KMS-11 (cell line): ENCODE data around the gene MYH7B.

Experiments
- H2AFZ ChIP-seq: fragments of 200-600 bp; sonication (generic); 2 replicates; pipeline ENCODE4 v1.6.1; 2016; ENCODE audit warnings: antibody characterized with exemption, mixed run types, low read depth
- H3K27ac ChIP-seq: fragments of 200-600 bp; sonication (generic); 2 replicates; pipeline ENCODE4 v1.6.1; 2016; ENCODE audit warnings: mild to moderate bottlenecking, mixed run types
- H3K27me3 ChIP-seq: fragments of 200-600 bp; sonication (generic); 2 replicates; pipeline ENCODE4 v1.6.1; 2017; ENCODE audit warnings: mild to moderate bottlenecking, low read depth, mixed run types, moderate library complexity; ENCODE audit not compliant: insufficient read depth
- H3K36me3 ChIP-seq: fragments of 200-600 bp; sonication (generic); 2 replicates; pipeline ENCODE4 v1.6.1; 2017; ENCODE audit warnings: mild to moderate bottlenecking, mixed run types; ENCODE audit not compliant: insufficient read depth
- H3K4me1 ChIP-seq: fragments of 200-600 bp; sonication (generic); 2 replicates; pipeline ENCODE4 v1.6.1; 2016; ENCODE audit warnings: mild to moderate bottlenecking, low read depth, mixed run types; ENCODE audit not compliant: poor library complexity, severe bottlenecking
- H3K4me2 ChIP-seq: fragments of 200-600 bp; sonication (generic); 2 replicates; pipeline ENCODE4 v1.7.0; 2016; ENCODE audit warnings: mild to moderate bottlenecking, mixed run types
- H3K4me3 ChIP-seq: fragments of 200-600 bp; sonication (generic); IDR thresholded peaks from 2 replicates; pipeline ENCODE4 v1.6.1; 2017; ENCODE audit warnings: low read depth, low read length, mixed read lengths; ENCODE audit not compliant: insufficient read depth
- H3K79me2 ChIP-seq: fragments of 200-600 bp; sonication (generic); 2 replicates; pipeline ENCODE4 v1.6.1; 2016; ENCODE audit warnings: low read depth, mixed run types; ENCODE audit not compliant: insufficient read depth
- H3K9ac ChIP-seq: fragments of 200-600 bp; sonication (generic); 2 replicates; pipeline ENCODE4 v1.6.1; 2016; ENCODE audit warnings: mild to moderate bottlenecking, mixed run types
- H4K20me1 ChIP-seq: fragments of 200-600 bp; sonication (generic); 2 replicates; pipeline ENCODE4 v1.6.1; 2016; ENCODE audit warnings: mild to moderate bottlenecking, mixed run types; ENCODE audit not compliant: insufficient read depth
- TF ChIP-seq, protein P1 (sequence below): fragments of 200-600 bp; sonication (generic); conservative IDR thresholded peaks from 2 replicates; pipeline ENCODE4 v1.6.1; 2017; ENCODE audit warnings: low read depth, mild to moderate bottlenecking, antibody characterized with exemption, low read length, moderate library complexity, mixed read lengths

The MYH7B gene

DNA sequence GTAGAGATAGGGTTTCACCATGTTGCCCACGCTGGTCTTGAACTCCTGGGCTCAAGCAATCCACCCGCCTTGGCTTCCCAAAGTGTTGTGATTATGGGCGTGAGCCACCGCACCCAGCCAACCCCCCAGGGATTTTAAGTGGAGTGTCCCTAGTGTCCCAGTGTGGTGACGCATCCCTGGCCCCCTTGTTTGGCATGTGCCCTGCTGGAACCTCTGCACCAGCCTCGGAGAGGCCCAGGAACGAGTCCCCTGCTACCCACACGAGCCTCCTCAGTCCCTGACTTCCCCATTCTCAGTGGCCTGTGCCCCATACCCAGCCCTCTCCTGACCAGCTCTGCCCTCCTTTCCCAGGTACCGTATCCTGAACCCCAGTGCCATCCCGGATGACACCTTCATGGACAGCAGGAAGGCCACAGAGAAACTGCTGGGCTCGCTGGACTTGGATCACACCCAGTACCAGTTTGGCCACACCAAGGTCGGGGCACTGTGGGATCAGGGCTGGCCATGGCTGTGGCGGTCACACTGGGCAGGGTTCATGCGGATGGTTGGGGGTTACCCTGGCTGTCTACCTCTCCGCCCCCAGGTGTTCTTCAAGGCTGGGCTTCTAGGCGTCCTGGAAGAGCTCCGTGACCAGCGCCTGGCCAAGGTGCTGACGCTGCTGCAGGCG lies 37.2 kb downstream of the MYH7B start:
- Histone ChIP-seq H2AFZ (no peak overlapping the region), H3K27ac (no peak overlapping the region), H4K20me1 (no peaks in the 10 kb centered on the region)

GRCh38 chr20:34993941-34994508 lies 38.4 kb downstream of the MYH7B start:
- no peaks in the 10 kb centered on the region for H3K27me3 ChIP-seq
- no peak overlapping the region for H3K27ac ChIP-seq
- H4K20me1 ChIP-seq: no peaks in the 10 kb centered on the region
- no peaks in the 10 kb centered on the region for H3K4me1 ChIP-seq
- H3K4me2 ChIP-seq: no peak overlapping the region
- H3K79me2 ChIP-seq: no peaks in the 10 kb centered on the region
- no peak overlapping the region for H3K9ac ChIP-seq
- H3K36me3 ChIP-seq: no peaks in the 10 kb centered on the region
- H2AFZ ChIP-seq: no peak overlapping the region
- H3K4me3 ChIP-seq: no peak overlapping the region
- TF ChIP-seq, protein P1, sequence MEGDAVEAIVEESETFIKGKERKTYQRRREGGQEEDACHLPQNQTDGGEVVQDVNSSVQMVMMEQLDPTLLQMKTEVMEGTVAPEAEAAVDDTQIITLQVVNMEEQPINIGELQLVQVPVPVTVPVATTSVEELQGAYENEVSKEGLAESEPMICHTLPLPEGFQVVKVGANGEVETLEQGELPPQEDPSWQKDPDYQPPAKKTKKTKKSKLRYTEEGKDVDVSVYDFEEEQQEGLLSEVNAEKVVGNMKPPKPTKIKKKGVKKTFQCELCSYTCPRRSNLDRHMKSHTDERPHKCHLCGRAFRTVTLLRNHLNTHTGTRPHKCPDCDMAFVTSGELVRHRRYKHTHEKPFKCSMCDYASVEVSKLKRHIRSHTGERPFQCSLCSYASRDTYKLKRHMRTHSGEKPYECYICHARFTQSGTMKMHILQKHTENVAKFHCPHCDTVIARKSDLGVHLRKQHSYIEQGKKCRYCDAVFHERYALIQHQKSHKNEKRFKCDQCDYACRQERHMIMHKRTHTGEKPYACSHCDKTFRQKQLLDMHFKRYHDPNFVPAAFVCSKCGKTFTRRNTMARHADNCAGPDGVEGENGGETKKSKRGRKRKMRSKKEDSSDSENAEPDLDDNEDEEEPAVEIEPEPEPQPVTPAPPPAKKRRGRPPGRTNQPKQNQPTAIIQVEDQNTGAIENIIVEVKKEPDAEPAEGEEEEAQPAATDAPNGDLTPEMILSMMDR: no peak

More for the DNA sequence above, 37.2 kb downstream of the MYH7B start:
- H3K79me2 ChIP-seq: no peaks in the 10 kb centered on the region
- no peaks in the 10 kb centered on the region for H3K36me3 ChIP-seq
- H3K4me3 ChIP-seq: no peak overlapping the region
- no peak overlapping the region for H3K9ac ChIP-seq
- no peak overlapping the region for H3K4me2 ChIP-seq
- TF ChIP-seq, protein P1: no peak
- no peaks in the 10 kb centered on the region for H3K27me3 ChIP-seq
- no peaks in the 10 kb centered on the region for H3K4me1 ChIP-seq

DNA sequence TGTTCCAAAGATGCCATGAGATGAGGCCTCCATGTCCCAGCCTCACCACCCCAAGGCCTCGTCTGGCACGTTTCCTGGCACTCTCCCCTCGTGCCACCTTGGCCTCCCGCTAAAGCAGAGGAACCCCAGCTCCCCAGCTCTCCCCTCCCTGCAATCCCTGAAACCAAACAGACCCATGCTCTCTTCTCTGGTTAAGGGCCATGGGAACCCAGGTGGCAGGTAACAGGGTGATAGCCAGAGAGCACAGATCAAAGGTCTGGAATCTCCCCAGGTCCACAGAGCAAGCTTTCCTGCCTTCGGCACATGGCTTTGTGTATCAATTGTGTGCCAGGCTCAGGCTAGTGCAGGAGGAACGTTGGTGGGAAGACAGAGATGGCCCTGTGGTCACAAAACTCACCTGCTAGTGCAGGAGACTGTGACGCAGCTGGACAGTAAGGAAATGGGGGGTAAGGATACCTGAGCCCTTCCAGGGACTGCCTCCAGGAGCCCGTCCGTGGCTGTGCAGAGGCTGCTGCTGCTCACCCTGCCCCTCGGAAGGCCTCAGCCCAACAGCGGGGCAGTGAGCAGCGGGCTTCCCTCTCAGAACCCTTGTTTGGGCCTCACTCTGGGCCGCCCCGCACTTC lies 39.0 kb downstream of the MYH7B start:
- Histone ChIP-seq H4K20me1 (no peaks in the 10 kb centered on the region), H3K79me2 (no peaks in the 10 kb centered on the region), H3K4me3 (no peak overlapping the region), H3K4me1 (no peaks in the 10 kb centered on the region), H2AFZ (no peak overlapping the region), H3K36me3 (no peaks in the 10 kb centered on the region), H3K27me3 (no peaks in the 10 kb centered on the region), H3K9ac (no peak overlapping the region), H3K27ac (no peak overlapping the region), H3K4me2 (no peak overlapping the region)
- TF ChIP-seq, protein P1: no peak

- H3K4me1 ChIP-seq: no peaks in the 10 kb centered on the region
- TF ChIP-seq, protein P1: no peak
- no peak overlapping the region for H3K4me2 ChIP-seq
- H3K36me3 ChIP-seq: no peaks in the 10 kb centered on the region
- H3K27me3 ChIP-seq: no peaks in the 10 kb centered on the region
- no peaks in the 10 kb centered on the region for H4K20me1 ChIP-seq
- no peaks in the 10 kb centered on the region for H3K79me2 ChIP-seq
- H3K4me3 ChIP-seq: no peak overlapping the region
- H3K27ac ChIP-seq: no peak overlapping the region
- H2AFZ ChIP-seq: no peak overlapping the region
- H3K9ac ChIP-seq: no peak overlapping the region
Observed at GRCh38 chr20:34995192-34995591, 39.5 kb downstream of the MYH7B start.
